ENCODE measurements around the gene CHERP. TPM values are rescaled to one million over a fixed set of nuclear protein-coding genes. Genes with fewer than 3 reads are reported as not detected.

CHERP gene
- total and polyA plus RNA-seq, 2 donors: 2.5 to 25.4 TPM

DNA sequence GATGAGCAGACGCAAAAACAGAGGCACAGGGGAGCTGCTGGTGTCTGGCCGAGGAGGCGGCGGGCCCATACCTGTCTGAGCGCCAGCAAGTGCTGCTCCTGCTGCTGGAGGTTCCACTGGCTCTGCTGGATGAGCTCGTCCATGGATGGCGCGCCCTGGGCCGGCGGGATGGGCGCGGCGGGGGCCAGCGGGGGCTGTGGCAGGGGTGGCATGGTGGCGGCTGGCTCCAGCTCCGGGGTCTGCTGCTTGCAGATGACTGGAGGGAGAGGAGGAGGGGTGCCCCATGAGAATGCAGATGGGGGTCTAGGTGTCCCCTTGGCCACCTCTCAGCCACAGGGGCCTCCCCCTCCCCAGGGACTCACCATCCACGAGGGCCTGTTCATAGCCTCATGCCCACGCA, 6.9 kb downstream of the CHERP start:
- Histone ChIP-seq H3K27me3 (ENCODE audit: control insufficient read depth in 2 of 2, insufficient read depth in 1 of 2, low read length in 1 of 2) (no peaks in the 10 kb centered on the region), H3K36me3 (ENCODE audit: control insufficient read depth in 2 of 2, insufficient read depth in 2 of 2, low read length in 1 of 2) (peaks cover 85 to 89% of the 10 kb centered on the region in 2 donors), H3K9me3 (ENCODE audit: control insufficient read depth in 2 of 2, insufficient read depth in 1 of 2, low read length in 1 of 2) (no peaks in the 10 kb centered on the region), H3K4me1 (ENCODE audit: control insufficient read depth in 2 of 2, insufficient read depth in 2 of 2, low read length in 2 of 2) (peaks cover 0 to 4% of the 10 kb centered on the region in 2 donors), H3K4me3 (ENCODE audit: low read length in 2 of 2) (no peak overlapping the region), H3K27ac (ENCODE audit: low read depth in 1 of 2, low read length in 1 of 2) (no peak overlapping the region)
- no peak for DNase-seq (ENCODE audit: low read depth in 6 of 9, low spot score in 9 of 9)
- 98% methylated on average over 18 of the region's 18 CpGs for WGBS

GRCh38 chr19:16532440-16533234, 9.6 kb downstream of the CHERP start:
- peaks cover 89 to 94% of the 10 kb centered on the region in 2 donors for H3K36me3 ChIP-seq (ENCODE audit: control insufficient read depth in 2 of 2, insufficient read depth in 2 of 2, low read length in 1 of 2)
- no peak for DNase-seq (ENCODE audit: low read depth in 6 of 9, low spot score in 9 of 9)
- peaks cover 0 to 1% of the 10 kb centered on the region in 2 donors for H3K9me3 ChIP-seq (ENCODE audit: control insufficient read depth in 2 of 2, insufficient read depth in 1 of 2, low read length in 1 of 2)
- H3K27ac ChIP-seq (ENCODE audit: low read depth in 1 of 2, low read length in 1 of 2): no peak overlapping the region
- H3K4me1 ChIP-seq (ENCODE audit: control insufficient read depth in 2 of 2, insufficient read depth in 2 of 2, low read length in 2 of 2): no peaks in the 10 kb centered on the region
- H3K4me3 ChIP-seq (ENCODE audit: low read length in 2 of 2): no peak overlapping the region
- no peaks in the 10 kb centered on the region for H3K27me3 ChIP-seq (ENCODE audit: control insufficient read depth in 2 of 2, insufficient read depth in 1 of 2, low read length in 1 of 2)
- 98% methylated on average over 47 of the region's 47 CpGs for WGBS

DNA sequence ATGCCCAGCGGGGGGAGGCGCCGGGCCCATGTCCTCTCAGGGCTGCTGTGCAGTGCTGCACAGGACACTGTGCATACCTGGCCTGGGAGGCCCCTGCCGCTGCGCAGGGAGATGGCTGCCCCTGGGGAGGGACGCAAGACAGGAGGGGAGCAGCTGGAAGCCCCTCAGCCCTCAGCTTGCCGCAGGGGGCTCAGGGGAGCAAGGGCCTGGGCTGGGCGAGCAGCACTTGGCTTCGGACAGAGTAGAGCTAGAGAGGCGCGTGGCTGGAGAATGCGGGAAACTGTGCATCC, 10.9 kb downstream of the CHERP start:
- Histone ChIP-seq H3K36me3 (ENCODE audit: control insufficient read depth in 2 of 2, insufficient read depth in 2 of 2, low read length in 1 of 2) (peaks cover 90 to 95% of the 10 kb centered on the region in 2 donors), H3K4me1 (ENCODE audit: control insufficient read depth in 2 of 2, insufficient read depth in 2 of 2, low read length in 2 of 2) (no peaks in the 10 kb centered on the region), H3K27me3 (ENCODE audit: control insufficient read depth in 2 of 2, insufficient read depth in 1 of 2, low read length in 1 of 2) (no peaks in the 10 kb centered on the region), H3K4me3 (ENCODE audit: low read length in 2 of 2) (no peak overlapping the region), H3K27ac (ENCODE audit: low read depth in 1 of 2, low read length in 1 of 2) (no peak overlapping the region), H3K9me3 (ENCODE audit: control insufficient read depth in 2 of 2, insufficient read depth in 1 of 2, low read length in 1 of 2) (peaks cover 0 to 1% of the 10 kb centered on the region in 2 donors)
- over 99% methylated on average over 12 of the region's 12 CpGs for WGBS
- no peak for DNase-seq (ENCODE audit: low read depth in 6 of 9, low spot score in 9 of 9)

- no peak for DNase-seq (ENCODE audit: low read depth in 6 of 9, low spot score in 9 of 9)
- Histone ChIP-seq H3K36me3 (ENCODE audit: control insufficient read depth in 2 of 2, insufficient read depth in 2 of 2, low read length in 1 of 2) (peaks cover 91 to 95% of the 10 kb centered on the region in 2 donors), H3K9me3 (ENCODE audit: control insufficient read depth in 2 of 2, insufficient read depth in 1 of 2, low read length in 1 of 2) (peaks cover 0 to 1% of the 10 kb centered on the region in 2 donors), H3K27me3 (ENCODE audit: control insufficient read depth in 2 of 2, insufficient read depth in 1 of 2, low read length in 1 of 2) (no peaks in the 10 kb centered on the region), H3K27ac (ENCODE audit: low read depth in 1 of 2, low read length in 1 of 2) (no peak overlapping the region), H3K4me1 (ENCODE audit: control insufficient read depth in 2 of 2, insufficient read depth in 2 of 2, low read length in 2 of 2) (no peaks in the 10 kb centered on the region), H3K4me3 (ENCODE audit: low read length in 2 of 2) (no peak overlapping the region)
- 97% methylated on average over 43 of the region's 43 CpGs for WGBS
Measured at GRCh38 chr19:16530540-16531379, 11.5 kb downstream of the CHERP start.

DNA sequence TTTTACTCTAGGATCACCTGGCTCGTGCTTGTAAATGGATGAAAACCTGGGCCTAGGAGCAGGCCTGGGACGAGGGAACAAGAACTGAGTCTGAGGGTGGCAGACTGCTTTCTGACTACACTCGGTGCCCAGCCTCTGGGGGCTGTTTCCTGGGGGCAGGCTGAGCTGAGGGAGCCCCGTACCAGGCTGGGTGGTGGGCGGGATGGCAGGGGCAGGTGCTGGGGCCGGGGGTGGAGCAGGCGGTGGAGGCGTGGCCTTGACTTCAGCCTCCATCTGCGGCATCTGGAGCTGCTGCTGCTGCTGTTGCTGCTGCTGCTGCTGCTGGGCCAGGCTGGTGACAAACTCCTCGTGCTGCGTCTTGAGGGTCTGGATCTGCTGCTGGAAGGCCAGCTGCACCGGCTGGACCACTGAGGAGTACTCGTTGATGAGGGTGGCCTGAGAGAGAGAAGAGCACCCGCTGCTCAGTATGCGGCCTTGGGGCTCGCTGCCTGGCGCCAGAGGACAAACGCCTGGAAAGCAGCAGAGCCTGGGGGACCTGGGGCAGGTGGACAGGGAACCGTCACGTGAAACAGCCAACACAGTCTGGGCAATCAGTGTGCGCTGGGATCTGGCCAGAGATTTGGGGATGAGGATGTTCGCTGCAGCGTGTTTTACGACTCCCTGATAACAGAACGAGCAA, 12.6 kb downstream of the CHERP start:
- Histone ChIP-seq H3K27me3 (ENCODE audit: control insufficient read depth in 2 of 2, insufficient read depth in 1 of 2, low read length in 1 of 2) (no peaks in the 10 kb centered on the region), H3K4me1 (ENCODE audit: control insufficient read depth in 2 of 2, insufficient read depth in 2 of 2, low read length in 2 of 2) (no peaks in the 10 kb centered on the region), H3K36me3 (ENCODE audit: control insufficient read depth in 2 of 2, insufficient read depth in 2 of 2, low read length in 1 of 2) (peaks cover 90 to 95% of the 10 kb centered on the region in 2 donors), H3K9me3 (ENCODE audit: control insufficient read depth in 2 of 2, insufficient read depth in 1 of 2, low read length in 1 of 2) (peaks cover 0 to 1% of the 10 kb centered on the region in 2 donors), H3K4me3 (ENCODE audit: low read length in 2 of 2) (no peak overlapping the region), H3K27ac (ENCODE audit: low read depth in 1 of 2, low read length in 1 of 2) (no peak overlapping the region)
- 96% methylated on average over 25 of the region's 25 CpGs for WGBS
- DNase-seq (ENCODE audit: low read depth in 6 of 9, low spot score in 9 of 9): no peak

GRCh38 chr19:16527971-16528521, 14.2 kb downstream of the CHERP start:
- Histone ChIP-seq H3K4me3 (ENCODE audit: low read length in 2 of 2) (no peak overlapping the region), H3K27ac (ENCODE audit: low read depth in 1 of 2, low read length in 1 of 2) (no peak overlapping the region), H3K36me3 (ENCODE audit: control insufficient read depth in 2 of 2, insufficient read depth in 2 of 2, low read length in 1 of 2) (peaks cover 86 to 98% of the 10 kb centered on the region in 2 donors), H3K27me3 (ENCODE audit: control insufficient read depth in 2 of 2, insufficient read depth in 1 of 2, low read length in 1 of 2) (no peaks in the 10 kb centered on the region), H3K4me1 (ENCODE audit: control insufficient read depth in 2 of 2, insufficient read depth in 2 of 2, low read length in 2 of 2) (no peaks in the 10 kb centered on the region), H3K9me3 (ENCODE audit: control insufficient read depth in 2 of 2, insufficient read depth in 1 of 2, low read length in 1 of 2) (peaks cover 0 to 1% of the 10 kb centered on the region in 2 donors)
- DNase-seq (ENCODE audit: low read depth in 6 of 9, low spot score in 9 of 9): peak in 4 of 9 donors; percentile 9 to 51 (median 38)
- 97% methylated on average over 12 of the region's 12 CpGs for WGBS

- 89% methylated on average over 14 of the region's 14 CpGs for WGBS
Measured at GRCh38 chr19:16527334-16527935, 14.8 kb downstream of the CHERP start.

GRCh38 chr19:16525751-16526481, 16.3 kb downstream of the CHERP start:
- no peaks in the 10 kb centered on the region for H3K27me3 ChIP-seq (ENCODE audit: control insufficient read depth in 2 of 2, insufficient read depth in 1 of 2, low read length in 1 of 2)
- H3K4me3 ChIP-seq (ENCODE audit: low read length in 2 of 2): no peak overlapping the region
- H3K4me1 ChIP-seq (ENCODE audit: control insufficient read depth in 2 of 2, insufficient read depth in 2 of 2, low read length in 2 of 2): no peaks in the 10 kb centered on the region
- peaks cover 83 to 98% of the 10 kb centered on the region in 2 donors for H3K36me3 ChIP-seq (ENCODE audit: control insufficient read depth in 2 of 2, insufficient read depth in 2 of 2, low read length in 1 of 2)
- no peak overlapping the region for H3K27ac ChIP-seq (ENCODE audit: low read depth in 1 of 2, low read length in 1 of 2)
- peaks cover 0 to 1% of the 10 kb centered on the region in 2 donors for H3K9me3 ChIP-seq (ENCODE audit: control insufficient read depth in 2 of 2, insufficient read depth in 1 of 2, low read length in 1 of 2)
- no peak for DNase-seq (ENCODE audit: low read depth in 6 of 9, low spot score in 9 of 9)
- WGBS: 99% methylated on average over 29 of the region's 29 CpGs

More at GRCh38 chr19:16527334-16527935, 14.8 kb downstream of the CHERP start:
- no peaks in the 10 kb centered on the region for H3K4me1 ChIP-seq (ENCODE audit: control insufficient read depth in 2 of 2, insufficient read depth in 2 of 2, low read length in 2 of 2)
- no peaks in the 10 kb centered on the region for H3K27me3 ChIP-seq (ENCODE audit: control insufficient read depth in 2 of 2, insufficient read depth in 1 of 2, low read length in 1 of 2)
- no peak overlapping the region for H3K27ac ChIP-seq (ENCODE audit: low read depth in 1 of 2, low read length in 1 of 2)
- H3K9me3 ChIP-seq (ENCODE audit: control insufficient read depth in 2 of 2, insufficient read depth in 1 of 2, low read length in 1 of 2): peaks cover 0 to 1% of the 10 kb centered on the region in 2 donors
- peaks cover 86 to 98% of the 10 kb centered on the region in 2 donors for H3K36me3 ChIP-seq (ENCODE audit: control insufficient read depth in 2 of 2, insufficient read depth in 2 of 2, low read length in 1 of 2)
- H3K4me3 ChIP-seq (ENCODE audit: low read length in 2 of 2): no peak overlapping the region
- DNase-seq (ENCODE audit: low read depth in 6 of 9, low spot score in 9 of 9): no peak
